ENCODE data around the gene KIRREL3. TPM values are rescaled to one million over a fixed set of nuclear protein-coding genes. Genes with fewer than 3 reads are reported as not detected.

KIRREL3 gene
- total RNA-seq, 2 experiments from 2014 or later = not detected

DNA sequence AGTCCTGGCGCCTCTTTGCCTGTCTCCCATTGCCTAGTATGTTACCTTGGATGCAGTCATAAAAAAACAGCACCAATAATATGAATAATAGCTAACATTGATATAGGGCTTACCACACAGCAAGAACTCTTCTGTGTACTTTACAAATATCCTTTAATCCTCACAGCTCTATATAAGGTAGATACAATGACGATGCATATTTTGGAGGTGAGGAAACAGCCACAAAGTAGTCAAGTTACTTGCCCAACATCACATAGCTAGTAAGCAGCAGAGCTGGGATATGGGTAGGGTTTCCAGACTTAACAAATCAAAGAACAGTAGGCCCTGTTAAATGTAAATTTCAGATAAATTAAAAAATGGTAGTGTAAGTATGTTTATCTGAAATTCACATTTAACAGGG is 516.3 kb downstream of the KIRREL3 start:
- Mint-ChIP-seq H3K27ac (no peak overlapping the region), H3K4me3 (no peak overlapping the region), H3K9me3 (no peaks in the 10 kb centered on the region), H3K4me1 (ENCODE audit: low read depth) (peaks cover 11% of the 10 kb centered on the region), H3K27me3 (no peaks in the 10 kb centered on the region), H3K36me3 (ENCODE audit: low read depth) (no peaks in the 10 kb centered on the region)
- Histone ChIP-seq H3K36me3 (ENCODE audit: insufficient read depth, low read length) (no peaks in the 10 kb centered on the region), H3K4me3 (ENCODE audit: low read length) (no peak overlapping the region), H3K27me3 (ENCODE audit: control insufficient read depth in 1 of 2, insufficient read depth in 2 of 2, low read length in 2 of 2) (no peaks in the 10 kb centered on the region), H3K4me1 (ENCODE audit: insufficient read depth, low read length) (peaks cover 10% of the 10 kb centered on the region), H3K27ac (ENCODE audit: low read depth in 1 of 2, low read length in 2 of 2) (no peak overlapping the region), H3K9me3 (ENCODE audit: control insufficient read depth in 1 of 2, insufficient read depth in 1 of 2, low read length in 2 of 2) (no peaks in the 10 kb centered on the region)
- intact Hi-C loops (cut with DNase I, micrococcal nuclease) = no loop called here
- ChIA-PET CTCF (no interaction called here), POLR2A (no interaction called here)
- DNase-seq (no peak), ATAC-seq (ENCODE audit: poor library complexity) (no peak)
- TF ChIP-seq CTCF (IDR thresholded peaks at IDR 0.05) = no peak

DNA sequence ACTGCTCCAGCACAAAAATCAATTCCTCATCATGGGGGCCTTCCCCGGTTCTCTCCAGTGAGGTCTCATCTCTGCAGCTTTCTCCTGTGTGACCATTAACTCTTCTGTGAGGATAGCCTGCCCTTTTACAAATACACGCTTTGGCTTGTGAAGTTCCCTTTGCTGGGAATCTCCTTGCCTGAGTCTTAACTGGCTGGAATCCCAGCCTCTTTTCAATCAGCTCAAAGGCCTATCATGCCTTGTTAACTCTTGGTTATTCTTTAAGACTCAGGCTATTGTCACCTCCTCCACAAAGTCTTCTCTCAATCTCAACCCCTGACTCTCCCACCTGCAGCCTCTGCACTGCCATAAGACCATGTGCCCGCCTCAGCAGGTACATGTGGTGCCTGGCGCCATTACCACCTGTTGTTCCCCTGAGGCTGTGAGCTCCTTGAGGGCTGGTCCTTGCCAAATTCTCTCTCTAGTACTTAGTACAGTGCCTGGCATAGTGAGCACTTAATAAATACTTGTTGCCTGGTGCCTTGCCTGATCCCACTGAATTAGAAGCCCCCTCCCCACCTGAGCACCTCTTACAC is 516.9 kb downstream of the KIRREL3 start:
- intact Hi-C loops (cut with DNase I, micrococcal nuclease) = no loop called here
- Histone ChIP-seq H3K27me3 (ENCODE audit: control insufficient read depth in 1 of 2, insufficient read depth in 2 of 2, low read length in 2 of 2) (no peaks in the 10 kb centered on the region), H3K9me3 (ENCODE audit: control insufficient read depth in 1 of 2, insufficient read depth in 1 of 2, low read length in 2 of 2) (no peaks in the 10 kb centered on the region), H3K4me3 (ENCODE audit: low read length) (no peak overlapping the region), H3K27ac (ENCODE audit: low read depth in 1 of 2, low read length in 2 of 2) (no peak overlapping the region), H3K36me3 (ENCODE audit: insufficient read depth, low read length) (no peaks in the 10 kb centered on the region), H3K4me1 (ENCODE audit: insufficient read depth, low read length) (peaks cover 10% of the 10 kb centered on the region)
- Mint-ChIP-seq H3K4me3 (no peak overlapping the region), H3K27ac (no peak overlapping the region), H3K4me1 (ENCODE audit: low read depth) (peaks cover 12% of the 10 kb centered on the region), H3K27me3 (no peaks in the 10 kb centered on the region), H3K36me3 (ENCODE audit: low read depth) (no peaks in the 10 kb centered on the region), H3K9me3 (no peaks in the 10 kb centered on the region)
- ATAC-seq (ENCODE audit: poor library complexity) (no peak), DNase-seq (no peak)
- TF ChIP-seq CTCF (IDR thresholded peaks at IDR 0.05) = no peak
- ChIA-PET POLR2A (no interaction called here), CTCF (no interaction called here)

DNA sequence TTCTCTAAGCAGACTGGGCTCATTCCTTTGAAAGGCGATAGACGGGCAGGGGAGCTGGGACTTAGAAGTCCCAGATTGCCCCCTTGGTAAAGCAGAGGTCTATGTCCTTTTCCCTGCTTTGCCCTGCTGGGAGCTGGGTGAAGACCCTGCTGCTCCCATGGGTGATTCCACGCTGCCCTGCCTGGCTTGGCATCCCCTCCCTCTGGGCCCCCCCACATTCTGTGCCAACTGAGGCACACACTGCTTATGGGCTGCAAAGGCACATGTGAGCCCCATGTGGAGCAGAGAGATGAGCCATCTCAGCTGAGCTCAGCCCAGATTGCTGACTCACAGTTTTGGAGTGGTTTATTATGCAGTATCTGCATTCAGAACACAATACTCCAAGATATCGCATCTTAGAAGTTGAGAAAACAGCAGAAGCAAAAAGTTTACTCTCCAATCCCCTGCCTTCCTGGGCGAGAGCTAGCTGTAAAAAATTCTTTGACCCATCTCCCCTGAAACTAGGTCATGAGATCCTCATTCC is 517.9 kb downstream of the KIRREL3 start:
- ATAC-seq (ENCODE audit: poor library complexity) (no peak), DNase-seq (no peak)
- Histone ChIP-seq H3K4me3 (ENCODE audit: low read length) (no peak overlapping the region), H3K36me3 (ENCODE audit: insufficient read depth, low read length) (no peaks in the 10 kb centered on the region), H3K4me1 (ENCODE audit: insufficient read depth, low read length) (peaks cover 15% of the 10 kb centered on the region), H3K9me3 (ENCODE audit: control insufficient read depth in 1 of 2, insufficient read depth in 1 of 2, low read length in 2 of 2) (no peaks in the 10 kb centered on the region), H3K27me3 (ENCODE audit: control insufficient read depth in 1 of 2, insufficient read depth in 2 of 2, low read length in 2 of 2) (no peaks in the 10 kb centered on the region), H3K27ac (ENCODE audit: low read depth in 1 of 2, low read length in 2 of 2) (no peak overlapping the region)
- intact Hi-C loops (cut with DNase I, micrococcal nuclease) = no loop called here
- Mint-ChIP-seq H3K4me3 (no peak overlapping the region), H3K36me3 (ENCODE audit: low read depth) (no peaks in the 10 kb centered on the region), H3K27me3 (no peaks in the 10 kb centered on the region), H3K27ac (no peak overlapping the region), H3K4me1 (ENCODE audit: low read depth) (peaks cover 21% of the 10 kb centered on the region), H3K9me3 (no peaks in the 10 kb centered on the region)
- CTCF ChIA-PET = no interaction called here
- TF ChIP-seq CTCF (IDR thresholded peaks at IDR 0.05) = no peak
- POLR2A ChIA-PET = no interaction called here

All from CD4-positive, alpha-beta T cell (primary cell).